HG03520 (cell line): Measurements from ENCODE around the gene ZFYVE28.

Source experiments
- ATAC-seq: cut with Tn5 transposase; IDR thresholded peaks from one replicate; pipeline ENCODE4 v1.9.1; 2021; ENCODE audit warnings: mild to moderate bottlenecking, moderate library complexity; ENCODE audit not compliant: unreplicated experiment

The ZFYVE28 gene

GRCh38 chr4:2335729-2336101 lies 82.7 kb downstream of the ZFYVE28 start:
- ATAC-seq: no peak

- no peak for ATAC-seq
Measured at GRCh38 chr4:2334826-2335728, 83.4 kb downstream of the ZFYVE28 start.

GRCh38 chr4:2333916-2334644 lies 84.4 kb downstream of the ZFYVE28 start:
- ATAC-seq: no peak

- ATAC-seq: no peak
Measured at GRCh38 chr4:2333356-2333841, 85.0 kb downstream of the ZFYVE28 start.

GRCh38 chr4:2332976-2333319 lies 85.5 kb downstream of the ZFYVE28 start:
- no peak for ATAC-seq

GRCh38 chr4:2332201-2332975 lies 86.1 kb downstream of the ZFYVE28 start:
- no peak for ATAC-seq

- no peak for ATAC-seq
Measured at GRCh38 chr4:2331519-2332200, 86.8 kb downstream of the ZFYVE28 start.

- no peak for ATAC-seq
Measured at GRCh38 chr4:2331043-2331420, 87.4 kb downstream of the ZFYVE28 start.

- ATAC-seq: no peak
Measured at GRCh38 chr4:2330091-2331042, 88.1 kb downstream of the ZFYVE28 start.

- no peak for ATAC-seq
Measured at GRCh38 chr4:2327579-2327978, 90.9 kb downstream of the ZFYVE28 start.

GRCh38 chr4:2324891-2325290 lies 93.6 kb downstream of the ZFYVE28 start:
- ATAC-seq: no peak

- ATAC-seq: no peak
Measured at GRCh38 chr4:2322841-2323240, 95.6 kb downstream of the ZFYVE28 start.

GRCh38 chr4:2322227-2322626 lies 96.2 kb downstream of the ZFYVE28 start:
- ATAC-seq: no peak

GRCh38 chr4:2321279-2322196 lies 96.9 kb downstream of the ZFYVE28 start:
- no peak for ATAC-seq

- no peak for ATAC-seq
Measured at GRCh38 chr4:2320746-2321145, 97.7 kb downstream of the ZFYVE28 start.

GRCh38 chr4:2320152-2320551 lies 98.3 kb downstream of the ZFYVE28 start:
- no peak for ATAC-seq

GRCh38 chr4:2318885-2319284 lies 99.6 kb downstream of the ZFYVE28 start:
- no peak for ATAC-seq

GRCh38 chr4:2318476-2318875 lies 100.0 kb downstream of the ZFYVE28 start:
- no peak for ATAC-seq

- ATAC-seq: no peak
Measured at GRCh38 chr4:2313366-2313765, 105.1 kb downstream of the ZFYVE28 start.
